ENCODE measurements around the gene MRPS34. TPM values are rescaled to one million over a fixed set of nuclear protein-coding genes. Genes with fewer than 3 reads are reported as not detected.

The MRPS34 gene
- total and polyA plus RNA-seq, 10 of the 15 experiments (the other 5 are each of a cell fraction or from before 2014, with no cell fraction given), result 3.6 to 285 (median 147) TPM

GRCh38 chr16:1773703-1774447 is 941 bp upstream of the MRPS34 start:
- no peaks in the 10 kb centered on the region for H3K27me3 ChIP-seq (replicated peaks in 1 of 2; ENCODE audit: control insufficient read depth in 2 of 2, insufficient read depth in 2 of 2, low read length in 1 of 2)
- H2AFZ ChIP-seq (ENCODE audit: control insufficient read depth, low read depth, low read length), result peak overlapping the region; percentile 81
- peak overlapping the region; percentile 89 for H3K27ac ChIP-seq (ENCODE audit: control insufficient read depth, insufficient read depth)
- peaks cover 43% of the 10 kb centered on the region for H3K79me2 ChIP-seq (ENCODE audit: control insufficient read depth, insufficient read depth, low read length)
- SMC1A ChIA-PET (ENCODE audit: uncharacterized antibody, unreplicated experiment), result no interaction called here
- H3K4me1 ChIP-seq (ENCODE audit: control insufficient read depth, insufficient read depth, low read length), result peaks cover 15% of the 10 kb centered on the region
- in situ Hi-C loops (cut with MboI), result loop anchor here (5.0 kb wide), 1 partner anchor 62 kb away; no protein-coding TSS in a partner anchor
- peaks cover 0 to 12% of the 10 kb centered on the region in 2 experiments; a peak in 2 of 4 replicates for H3K36me3 ChIP-seq (ENCODE audit: control insufficient read depth in 2 of 2, insufficient read depth in 2 of 2, low read length in 1 of 2)
- RAD21 ChIA-PET (ENCODE audit: unreplicated experiment), result no interaction called here
- H3K4me3 ChIP-seq, result peak overlapping the region; percentile 100
- TF ChIP-seq PKNOX1 (IDR thresholded peaks at IDR 0.05), result no peak
- peak; percentile 30; the same call in 1 of the 2 replicates for TF ChIP-seq SPI1 (IDR thresholded peaks at IDR 0.05; ENCODE audit: borderline replicate concordance, insufficient read depth, low read depth, low read length)
- TF ChIP-seq BCL11A (IDR thresholded peaks at IDR 0.05; ENCODE audit: low read depth, low read length), result 0 out of 2 replicates have a peak, but pooled peaks have one; percentile 1
- no peak for TF ChIP-seq MTA3 (IDR thresholded peaks at IDR 0.05; ENCODE audit: borderline replicate concordance, low read length)
- no peak for TF ChIP-seq MAX (IDR thresholded peaks at IDR 0.05; ENCODE audit: low read depth, low read length)
- no peak for TF ChIP-seq NBN (IDR thresholded peaks at IDR 0.05)
- TF ChIP-seq, protein P1, sequence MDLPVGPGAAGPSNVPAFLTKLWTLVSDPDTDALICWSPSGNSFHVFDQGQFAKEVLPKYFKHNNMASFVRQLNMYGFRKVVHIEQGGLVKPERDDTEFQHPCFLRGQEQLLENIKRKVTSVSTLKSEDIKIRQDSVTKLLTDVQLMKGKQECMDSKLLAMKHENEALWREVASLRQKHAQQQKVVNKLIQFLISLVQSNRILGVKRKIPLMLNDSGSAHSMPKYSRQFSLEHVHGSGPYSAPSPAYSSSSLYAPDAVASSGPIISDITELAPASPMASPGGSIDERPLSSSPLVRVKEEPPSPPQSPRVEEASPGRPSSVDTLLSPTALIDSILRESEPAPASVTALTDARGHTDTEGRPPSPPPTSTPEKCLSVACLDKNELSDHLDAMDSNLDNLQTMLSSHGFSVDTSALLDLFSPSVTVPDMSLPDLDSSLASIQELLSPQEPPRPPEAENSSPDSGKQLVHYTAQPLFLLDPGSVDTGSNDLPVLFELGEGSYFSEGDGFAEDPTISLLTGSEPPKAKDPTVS (IDR thresholded peaks at IDR 0.05; ENCODE audit: low read depth, low read length), result no peak
- intact Hi-C loops (cut with micrococcal nuclease; ENCODE audit: unreplicated experiment), result loop anchor here (5.0 kb wide), 1 partner anchor 67 kb away; the partner anchor contains the start of gene MAPK8IP3
- POLR2A ChIA-PET, result interaction anchor here (5.8 kb wide), 1 partner anchor 8 kb away, joined by 39 read pairs; the partner anchor contains the start of genes NUBP2 and SPSB3
- BruUV-seq (replicated peaks), result no TSS peak
- peak overlapping the region; percentile 94 for H3K4me2 ChIP-seq (ENCODE audit: control insufficient read depth, insufficient read depth)
- FAIRE-seq, result no peak
- CTCF ChIA-PET, result interaction anchor here (0.5 to 1.2 kb wide), 5 partner anchors 9 to 281 kb away, joined by 3 to 9 read pairs (median 3); partner anchors contain the start of genes NUBP2, SPSB3 and TELO2
- H4K20me1 ChIP-seq (ENCODE audit: control insufficient read depth, insufficient read depth), result no peaks in the 10 kb centered on the region
- no peak for ATAC-seq
- H3K9me3 ChIP-seq (replicated peaks; ENCODE audit: control insufficient read depth, insufficient read depth, low read length), result no peaks in the 10 kb centered on the region
- no peak for DNase-seq (ENCODE audit: low read depth, low spot score)
- WGBS (ENCODE audit: insufficient coverage, insufficient replicate concordance, low lambda C conversion rate, missing lambda C conversion rate), result 15% methylated on average over 37 of the region's 45 CpGs
- peak overlapping the region; percentile 78 for H3K9ac ChIP-seq (ENCODE audit: control insufficient read depth, insufficient read depth, low read length)

All from GM12878 (cell line).